BE2C (cell line): ENCODE results near the gene BAZ2B.

Source experiments
- DNase-seq: peaks from one replicate; pipeline ENCODE4 v3.0.0-alpha.2; 2020
- H3K27me3 ChIP-seq: fragments of 250-450 bp; sonication (Bioruptor Pico); 2 replicates; pipeline ENCODE4 v1.5.1; 2020; ENCODE audit warnings: mild to moderate bottlenecking
- H3K36me3 ChIP-seq: fragments of 250-450 bp; sonication (Bioruptor Pico); 2 replicates; pipeline ENCODE4 v1.5.1; 2020; ENCODE audit warnings: mild to moderate bottlenecking
- H3K4me1 ChIP-seq: fragments of 250-450 bp; sonication (Bioruptor Pico); 2 replicates; pipeline ENCODE4 v1.5.1; 2020
- H3K4me3 ChIP-seq: 2 replicates; pipeline ENCODE4 v1.5.1; 2011; ENCODE audit warnings: low read depth, low read length
- H3K9me3 ChIP-seq: fragments of 250-450 bp; sonication (Bioruptor Pico); 2 replicates; pipeline ENCODE4 v1.5.1; 2020
- CTCF ChIP-seq: IDR thresholded peaks from 2 replicates; pipeline ENCODE4 v1.5.1; 2012; ENCODE audit warnings: mild to moderate bottlenecking, low read depth, low read length

Gene BAZ2B

GRCh38 chr2:159441182-159441581, 175.2 kb downstream of the BAZ2B start:
- Histone ChIP-seq H3K36me3 (no peaks in the 10 kb centered on the region), H3K27me3 (no peaks in the 10 kb centered on the region), H3K4me3 (no peak overlapping the region), H3K4me1 (no peaks in the 10 kb centered on the region), H3K9me3 (no peaks in the 10 kb centered on the region)
- DNase-seq: no peak
- TF ChIP-seq CTCF: no peak

GRCh38 chr2:159439421-159439820, 176.9 kb downstream of the BAZ2B start:
- DNase-seq: no peak
- H3K27me3 ChIP-seq: no peaks in the 10 kb centered on the region
- no peaks in the 10 kb centered on the region for H3K36me3 ChIP-seq
- TF ChIP-seq CTCF: no peak
- H3K9me3 ChIP-seq: no peaks in the 10 kb centered on the region
- H3K4me3 ChIP-seq: no peak overlapping the region
- no peaks in the 10 kb centered on the region for H3K4me1 ChIP-seq

GRCh38 chr2:159438720-159439353, 177.5 kb downstream of the BAZ2B start:
- Histone ChIP-seq H3K36me3 (no peaks in the 10 kb centered on the region), H3K4me1 (no peaks in the 10 kb centered on the region), H3K27me3 (no peaks in the 10 kb centered on the region), H3K4me3 (no peak overlapping the region), H3K9me3 (no peaks in the 10 kb centered on the region)
- DNase-seq: no peak
- TF ChIP-seq CTCF: no peak

GRCh38 chr2:159438284-159438683, 178.1 kb downstream of the BAZ2B start:
- DNase-seq: no peak
- no peak for TF ChIP-seq CTCF

GRCh38 chr2:159432610-159433009, 183.7 kb downstream of the BAZ2B start:
- TF ChIP-seq CTCF: no peak
- no peaks in the 10 kb centered on the region for H3K27me3 ChIP-seq
- no peaks in the 10 kb centered on the region for H3K36me3 ChIP-seq
- no peaks in the 10 kb centered on the region for H3K4me1 ChIP-seq
- no peak for DNase-seq
- H3K4me3 ChIP-seq: no peak overlapping the region
- no peaks in the 10 kb centered on the region for H3K9me3 ChIP-seq

More at GRCh38 chr2:159438284-159438683, 178.1 kb downstream of the BAZ2B start:
- Histone ChIP-seq H3K36me3 (no peaks in the 10 kb centered on the region), H3K9me3 (no peaks in the 10 kb centered on the region), H3K4me3 (no peak overlapping the region), H3K27me3 (no peaks in the 10 kb centered on the region), H3K4me1 (no peaks in the 10 kb centered on the region)

- no peaks in the 10 kb centered on the region for H3K4me1 ChIP-seq
- no peak overlapping the region for H3K4me3 ChIP-seq
- DNase-seq: no peak
- H3K9me3 ChIP-seq: no peaks in the 10 kb centered on the region
- no peaks in the 10 kb centered on the region for H3K36me3 ChIP-seq
- no peaks in the 10 kb centered on the region for H3K27me3 ChIP-seq
- no peak for TF ChIP-seq CTCF
These were observed 189.3 kb downstream of the BAZ2B start for GRCh38 chr2:159427048-159427447.
